H54 (cell line): ENCODE results near the gene UBE2E2.

Source experiments
- DNase-seq: peaks from one replicate; pipeline ENCODE4 v3.0.0; 2011; ENCODE audit warnings: low spot score, mixed read lengths; ENCODE audit not compliant: insufficient read length
- FAIRE-seq: peaks from 3 replicates; lab custom pipeline; 2011; peaks lifted over from hg19 to GRCh38; lab: Jason Lieb, UNC
- POLR2A ChIP-seq: IDR thresholded peaks from 2 replicates; pipeline ENCODE4 v1.6.1; 2011; ENCODE audit warnings: low read depth, mild to moderate bottlenecking, low read length

UBE2E2 gene

DNA sequence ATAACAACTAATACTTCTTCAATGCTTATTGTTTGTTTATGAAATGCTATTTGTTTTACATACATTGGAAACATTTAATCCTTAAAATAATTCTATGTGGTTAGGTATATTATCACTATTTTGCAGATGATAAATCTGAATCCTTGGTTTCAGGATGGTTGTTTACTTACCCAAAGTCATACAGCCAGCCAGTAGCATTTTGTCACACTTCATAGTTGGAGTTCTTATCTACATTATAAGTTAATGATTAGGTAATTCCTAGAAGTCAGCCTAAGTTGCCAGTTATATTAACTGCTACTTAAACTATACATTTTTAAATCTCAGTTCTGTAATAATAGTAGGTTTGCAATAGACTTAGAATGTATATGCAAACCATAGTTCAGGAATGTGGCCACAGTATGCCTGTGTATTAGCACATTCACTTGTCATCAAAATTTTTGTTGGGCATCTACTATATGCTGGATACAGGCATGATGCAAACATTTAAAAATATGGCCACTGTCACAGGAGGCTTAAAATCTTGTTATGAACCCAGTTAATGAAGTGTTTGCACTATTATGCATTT lies 187.9 kb downstream of the UBE2E2 start:
- no peak for DNase-seq
- FAIRE-seq = no peak
- TF ChIP-seq POLR2A = no peak

DNA sequence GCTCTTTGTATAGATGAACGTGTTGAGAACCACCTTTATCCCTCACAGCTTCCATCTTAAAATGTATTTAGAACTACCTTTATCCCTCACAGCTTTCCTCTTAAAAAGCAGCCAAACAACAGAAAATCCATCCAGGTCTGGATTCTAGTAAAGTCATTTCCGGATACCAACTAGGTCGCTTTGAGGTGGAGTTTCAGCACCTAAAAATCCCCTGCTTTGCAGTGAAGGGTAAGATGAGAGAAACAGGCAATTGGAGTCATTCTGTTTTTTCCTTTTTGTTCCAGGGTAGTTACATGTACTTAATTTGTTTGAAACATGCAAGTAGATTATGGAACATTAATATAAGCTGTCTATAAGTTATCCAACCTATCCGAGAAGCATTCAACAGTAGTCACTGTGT lies 192.0 kb downstream of the UBE2E2 start:
- no peak for TF ChIP-seq POLR2A
- DNase-seq = no peak
- no peak for FAIRE-seq

DNA sequence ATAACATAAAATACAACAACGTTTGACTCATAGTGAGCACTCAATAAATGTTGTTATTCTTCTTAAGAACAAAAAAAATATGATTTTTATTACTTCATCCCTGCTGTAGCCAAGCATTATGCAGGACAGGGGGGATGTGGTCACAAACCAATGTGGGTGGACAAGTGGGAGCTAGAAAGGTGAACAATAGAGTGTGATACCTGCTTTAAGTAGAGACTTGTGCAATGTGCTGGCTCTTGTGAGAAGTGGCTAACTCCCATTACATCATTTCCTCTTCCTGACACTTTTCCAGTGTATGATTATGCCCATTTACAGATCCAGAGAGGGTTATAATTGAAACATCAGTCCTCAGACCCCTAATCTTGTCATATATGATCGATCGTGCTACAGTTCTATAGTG lies 193.6 kb downstream of the UBE2E2 start:
- FAIRE-seq = no peak
- no peak for TF ChIP-seq POLR2A
- DNase-seq = no peak

DNA sequence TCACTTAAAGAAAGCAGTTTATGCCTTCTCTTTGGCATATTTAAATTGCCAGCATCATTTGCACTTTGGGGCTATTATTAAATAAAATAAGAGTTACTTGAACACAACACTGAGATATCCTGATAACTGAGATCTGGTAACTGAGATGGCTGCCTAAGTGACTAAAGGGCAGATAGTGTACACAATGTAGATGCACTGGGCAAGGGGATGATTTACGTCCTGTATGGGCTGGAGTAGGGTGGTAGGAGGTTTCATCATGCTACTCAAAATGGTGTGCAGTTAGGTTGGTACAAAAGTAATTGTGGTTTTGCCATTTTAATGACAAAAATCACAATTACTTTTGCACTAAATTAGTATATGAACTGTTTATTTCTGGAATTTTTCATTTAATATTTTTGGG lies 196.1 kb downstream of the UBE2E2 start:
- DNase-seq (no peak), FAIRE-seq (no peak)
- no peak for TF ChIP-seq POLR2A

DNA sequence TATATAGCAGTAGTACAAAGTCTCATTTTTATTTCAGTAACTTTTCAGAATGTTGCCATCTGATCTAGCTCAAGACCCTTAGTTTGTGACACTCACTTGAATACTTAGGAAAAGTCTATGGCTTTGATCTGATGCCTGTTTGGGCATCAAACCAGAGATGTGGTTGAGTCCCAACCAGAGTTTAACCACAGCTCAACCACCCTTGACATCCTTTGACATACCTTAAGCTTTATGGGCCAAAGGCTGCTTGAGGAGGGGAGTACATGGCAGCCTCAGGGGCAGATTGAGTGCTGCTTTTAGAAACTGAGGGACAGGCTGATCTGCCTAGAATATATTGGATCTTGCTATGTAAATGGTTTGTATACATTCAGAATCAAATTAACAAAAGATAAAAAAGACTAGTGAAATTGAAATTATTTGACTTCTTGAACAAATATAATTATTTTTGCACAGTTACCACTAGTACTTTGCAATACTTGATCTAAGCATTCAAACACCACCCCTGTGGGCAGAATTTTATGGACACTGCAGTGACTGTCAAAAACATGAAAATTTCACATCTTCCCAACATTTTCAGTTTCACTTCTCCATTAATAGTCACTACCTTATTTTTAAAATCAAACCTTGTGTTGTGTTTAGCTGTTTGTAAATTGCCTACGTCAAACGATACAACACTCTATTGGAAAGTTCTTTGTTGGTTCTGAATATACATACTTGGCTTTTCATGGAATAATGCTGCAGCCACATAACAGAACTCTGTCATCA lies 199.8 kb downstream of the UBE2E2 start:
- no peak for DNase-seq
- no peak for TF ChIP-seq POLR2A
- FAIRE-seq = no peak

DNA sequence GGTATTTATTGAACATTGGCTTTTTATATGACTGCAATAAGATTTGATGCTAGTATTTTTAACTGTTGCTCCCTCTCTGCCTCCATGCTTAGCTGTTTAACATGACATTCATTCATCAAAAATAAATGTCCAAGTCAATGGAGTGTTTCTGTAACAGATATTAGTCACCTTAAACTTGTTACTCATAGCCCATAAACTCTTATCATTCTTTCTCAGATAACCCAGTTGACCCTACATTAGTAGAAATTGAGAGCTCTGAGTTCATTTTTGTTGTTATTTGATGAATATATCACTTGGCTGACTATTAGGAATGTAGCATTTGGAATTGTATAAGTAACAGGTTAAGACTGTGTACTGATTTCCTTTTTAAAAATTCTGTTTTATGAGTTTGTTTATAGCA lies 201.1 kb downstream of the UBE2E2 start:
- DNase-seq (no peak), FAIRE-seq (no peak)
- TF ChIP-seq POLR2A = no peak

DNA sequence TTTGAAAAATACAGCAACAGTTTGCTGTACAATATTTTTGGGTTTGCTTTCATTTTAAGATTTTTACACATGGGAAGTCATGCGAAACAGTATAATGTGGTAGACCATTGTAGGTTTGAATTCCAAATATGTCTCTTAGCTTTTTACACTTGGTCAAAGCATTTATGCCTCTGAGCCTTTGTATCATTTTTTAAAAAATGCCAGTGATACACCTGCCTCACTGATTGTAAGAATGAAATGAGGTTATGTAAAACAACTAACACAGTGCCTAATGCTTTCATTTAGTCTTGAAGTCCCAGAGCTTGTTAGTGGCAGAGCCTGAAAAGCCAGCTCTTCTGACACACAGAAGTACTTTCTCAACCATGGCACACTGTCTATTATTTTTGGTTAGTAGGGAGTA lies 202.0 kb downstream of the UBE2E2 start:
- no peak for TF ChIP-seq POLR2A
- FAIRE-seq = no peak
- no peak for DNase-seq

DNA sequence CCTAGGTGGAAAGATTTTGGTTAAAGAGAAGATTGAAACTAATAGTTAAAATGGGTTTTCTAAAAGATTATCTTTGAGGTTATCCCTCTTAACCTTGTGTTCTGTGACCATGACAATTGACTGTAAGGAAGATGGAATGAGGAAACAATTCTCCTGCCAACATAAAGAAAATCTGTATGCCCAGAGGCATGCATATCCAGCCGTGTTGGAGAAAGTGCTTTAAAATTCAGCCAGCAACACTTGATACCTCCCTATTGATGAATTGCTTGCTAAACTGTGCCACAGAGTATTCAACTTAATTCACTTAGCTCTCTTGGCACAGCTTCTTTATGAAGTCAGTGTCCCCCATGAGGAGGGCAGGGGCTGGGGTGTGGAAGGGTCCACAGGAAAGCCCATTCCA lies 203.5 kb downstream of the UBE2E2 start:
- TF ChIP-seq POLR2A = no peak
- FAIRE-seq = no peak
- DNase-seq = no peak

DNA sequence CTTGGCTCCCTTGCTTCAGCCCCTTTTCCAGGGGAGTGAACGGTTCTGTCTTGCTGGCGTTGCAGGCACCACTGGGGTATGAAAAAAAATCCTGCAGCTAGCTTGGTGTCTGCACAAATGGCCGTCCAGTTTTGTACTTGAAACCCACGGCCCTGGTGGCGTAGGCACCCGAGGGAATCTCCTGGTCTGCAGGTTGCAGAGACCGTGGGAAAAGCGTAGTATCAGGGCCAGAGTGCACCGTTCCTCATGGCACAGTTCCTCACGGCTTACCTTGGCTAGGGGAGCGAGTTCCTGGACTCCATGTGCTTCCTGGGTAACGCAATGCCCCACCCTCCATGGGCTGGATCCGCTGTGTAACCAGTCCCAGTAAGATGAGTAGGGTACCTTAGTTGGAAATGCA lies 214.9 kb downstream of the UBE2E2 start:
- no peak for TF ChIP-seq POLR2A
- FAIRE-seq (no peak), DNase-seq (no peak)

DNA sequence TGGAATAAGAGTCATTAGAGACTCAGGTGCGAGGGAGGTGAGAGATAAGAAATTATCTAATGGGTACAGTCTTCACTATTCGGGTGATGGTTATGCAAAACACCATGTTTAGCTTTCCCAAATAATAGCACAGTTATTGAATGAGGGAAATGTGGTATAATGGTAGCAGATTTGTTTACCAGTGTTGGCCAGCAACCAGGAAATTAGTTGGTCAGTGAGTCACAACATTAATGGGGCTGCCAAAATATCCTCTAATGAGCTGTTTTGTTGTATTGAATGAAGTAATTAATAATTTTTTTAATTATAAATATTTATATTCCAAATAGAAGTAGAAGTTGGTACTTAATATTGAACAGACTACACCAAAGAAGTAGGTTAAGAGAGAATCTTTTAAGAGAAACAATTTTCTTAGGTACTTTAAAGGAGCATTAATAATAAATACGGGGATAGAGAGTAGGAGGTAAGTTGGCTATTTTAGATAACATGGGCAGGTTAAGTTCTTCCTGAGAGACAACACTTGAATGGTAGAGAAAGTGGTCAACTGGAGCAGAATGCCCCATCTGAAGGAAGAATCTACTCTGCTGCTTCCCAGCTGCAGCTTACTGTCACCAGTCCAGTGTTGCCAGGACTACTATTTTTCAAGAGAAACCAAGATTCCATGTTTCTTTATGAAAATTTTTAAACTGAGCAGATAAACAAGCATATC lies 218.8 kb downstream of the UBE2E2 start:
- DNase-seq (no peak), FAIRE-seq (no peak)
- TF ChIP-seq POLR2A = no peak

DNA sequence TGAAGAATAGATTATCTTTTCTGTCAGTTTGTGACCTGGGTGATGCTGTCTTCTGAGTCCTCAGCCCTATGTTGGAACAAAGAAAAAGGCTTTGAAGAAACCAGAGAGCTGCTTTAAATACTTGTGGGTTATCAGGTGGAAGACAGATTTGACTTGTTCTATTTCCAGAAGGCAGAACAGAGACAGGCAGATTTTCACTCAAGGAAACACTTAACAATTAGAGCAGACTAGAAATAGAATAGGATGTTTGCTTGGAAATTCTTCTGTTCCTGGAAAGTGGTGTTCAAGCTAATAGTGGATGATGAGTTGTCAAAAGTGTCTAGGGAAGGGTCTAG lies 219.4 kb downstream of the UBE2E2 start:
- TF ChIP-seq POLR2A = no peak
- FAIRE-seq (no peak), DNase-seq (no peak)

DNA sequence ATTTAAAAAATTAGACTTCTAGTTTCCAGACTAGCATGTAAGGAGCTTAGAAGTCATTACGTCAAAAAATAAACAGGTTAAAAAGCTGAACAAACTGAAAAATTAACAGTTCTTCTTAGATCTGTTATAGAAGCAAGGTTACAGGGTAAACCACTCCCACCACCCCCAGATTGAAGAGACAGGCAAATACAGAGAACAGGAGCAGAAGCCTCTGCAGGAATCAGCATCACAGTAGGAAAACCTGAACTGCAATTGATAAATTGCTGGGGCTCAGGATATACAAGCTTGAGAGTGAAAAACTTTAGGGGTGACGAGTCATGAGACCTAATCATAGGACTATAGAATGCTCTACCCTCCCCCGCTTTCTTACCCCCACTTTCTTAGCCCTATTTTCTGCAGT lies 222.3 kb downstream of the UBE2E2 start:
- no peak for FAIRE-seq
- no peak for DNase-seq
- no peak for TF ChIP-seq POLR2A

DNA sequence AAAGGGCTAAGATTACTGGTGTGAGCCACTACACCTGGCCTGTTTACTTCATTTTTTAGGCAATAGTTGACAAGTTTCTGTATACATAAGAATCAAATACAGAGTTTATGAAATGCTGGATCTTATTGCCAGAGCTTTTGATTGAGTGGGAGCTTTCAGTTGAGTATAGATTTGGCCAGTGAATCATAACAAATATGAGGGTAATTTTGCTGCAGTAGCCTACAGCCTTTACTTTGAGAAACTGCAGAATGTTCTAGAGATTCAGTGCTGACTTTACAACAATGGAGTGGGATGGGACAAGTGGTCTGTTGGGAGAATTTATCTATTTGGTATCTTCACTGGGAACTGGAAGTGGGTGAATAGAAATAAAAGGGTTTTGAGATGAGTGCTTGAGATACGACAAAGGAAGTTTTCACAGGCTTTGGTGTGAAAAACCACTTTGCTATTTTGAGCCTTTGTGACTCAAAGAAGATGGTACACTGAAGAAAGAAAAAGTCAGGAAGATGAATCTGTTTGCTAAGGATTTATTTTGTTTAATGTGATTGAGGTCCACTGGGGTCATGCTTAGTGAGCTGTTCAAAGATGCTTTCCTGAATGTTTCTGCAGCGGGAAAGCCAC lies 227.8 kb downstream of the UBE2E2 start:
- TF ChIP-seq POLR2A = no peak
- FAIRE-seq (no peak), DNase-seq (no peak)

DNA sequence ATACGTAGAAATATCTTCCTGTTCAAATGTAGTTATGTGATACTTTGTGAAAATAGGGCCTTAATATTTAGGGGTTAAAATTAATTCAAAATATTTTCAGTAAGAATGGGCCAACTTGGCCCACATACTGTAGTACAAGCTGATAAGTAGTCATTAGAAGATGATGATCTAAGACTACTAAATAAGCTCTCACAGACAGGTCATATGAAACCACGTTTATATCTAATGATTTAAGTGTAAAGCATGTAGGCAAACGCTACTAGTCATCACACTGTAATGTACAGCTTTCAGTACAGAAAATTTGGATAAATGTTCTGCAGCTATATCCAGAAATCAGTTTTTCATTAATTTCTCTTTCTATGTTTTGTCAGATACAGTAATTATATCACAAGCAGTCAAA lies 228.6 kb downstream of the UBE2E2 start:
- no peak for TF ChIP-seq POLR2A
- FAIRE-seq (no peak), DNase-seq (no peak)
